Effector memory CD8-positive, alpha-beta T cell (primary cell): ENCODE results near the gene COLEC12.

ENCODE experiments used
- ATAC-seq: fragments of 150-1000 bp; cut with Tn5 transposase; replicated peaks from 2 replicates; pipeline ENCODE4 v1.10.0; 2021; ENCODE audit warnings: mild to moderate bottlenecking, moderate library complexity
- DNase-seq, 3 experiments: peaks; one replicate each; pipeline ENCODE4 v3.0.0; 2021
- H3K27ac Mint-ChIP-seq, 2 donors: one replicate each; pipeline ENCODE4 v1.8.0; 2022; ENCODE audit warnings: mild to moderate bottlenecking in 2 of 2, mixed read lengths in 2 of 2, moderate library complexity in 2 of 2
- H3K27me3 Mint-ChIP-seq, 2 donors: one replicate each; pipeline ENCODE4 v1.8.0; 2022; ENCODE audit warnings: mixed read lengths in 2 of 2
- H3K36me3 Mint-ChIP-seq: one replicate; pipeline ENCODE4 v1.8.0; 2022; ENCODE audit warnings: mild to moderate bottlenecking, moderate library complexity, mixed read lengths; ENCODE audit not compliant: insufficient read depth
- H3K4me1 Mint-ChIP-seq, 2 donors: one replicate each; pipeline ENCODE4 v1.8.0; 2022; ENCODE audit warnings: low read depth in 2 of 2, mixed read lengths in 2 of 2
- H3K4me3 Mint-ChIP-seq, 2 donors: one replicate each; pipeline ENCODE4 v1.8.0; 2022; ENCODE audit warnings: mild to moderate bottlenecking in 2 of 2, mixed read lengths in 2 of 2, moderate library complexity in 2 of 2
- H3K9me3 Mint-ChIP-seq, 2 donors: one replicate each; pipeline ENCODE4 v1.8.0; 2022; ENCODE audit warnings: mixed read lengths in 2 of 2

Gene COLEC12

GRCh38 chr18:384897-385296 lies 115.6 kb downstream of the COLEC12 start:
- H3K4me3 Mint-ChIP-seq = no peak overlapping the region
- H3K27me3 Mint-ChIP-seq = peaks cover 24 to 34% of the 10 kb centered on the region in 2 donors
- DNase-seq (no peak), ATAC-seq (no peak)
- H3K9me3 Mint-ChIP-seq = peaks cover 0 to 2% of the 10 kb centered on the region in 2 donors
- no peaks in the 10 kb centered on the region for H3K36me3 Mint-ChIP-seq
- H3K4me1 Mint-ChIP-seq = no peaks in the 10 kb centered on the region
- H3K27ac Mint-ChIP-seq = no peak overlapping the region

GRCh38 chr18:383135-383534 lies 117.4 kb downstream of the COLEC12 start:
- peaks cover 29 to 33% of the 10 kb centered on the region in 2 donors for H3K27me3 Mint-ChIP-seq
- no peaks in the 10 kb centered on the region for H3K36me3 Mint-ChIP-seq
- H3K27ac Mint-ChIP-seq = no peak overlapping the region
- DNase-seq (no peak), ATAC-seq (no peak)
- H3K9me3 Mint-ChIP-seq = peaks cover 0 to 2% of the 10 kb centered on the region in 2 donors
- H3K4me3 Mint-ChIP-seq = no peak overlapping the region
- H3K4me1 Mint-ChIP-seq = peaks cover 0 to 2% of the 10 kb centered on the region in 2 donors

- H3K4me1 Mint-ChIP-seq = peaks cover 0 to 2% of the 10 kb centered on the region in 2 donors
- ATAC-seq (no peak), DNase-seq (no peak)
- peaks cover 29 to 38% of the 10 kb centered on the region in 2 donors for H3K27me3 Mint-ChIP-seq
- no peaks in the 10 kb centered on the region for H3K36me3 Mint-ChIP-seq
- H3K27ac Mint-ChIP-seq = no peak overlapping the region
- H3K9me3 Mint-ChIP-seq = peaks cover 0 to 2% of the 10 kb centered on the region in 2 donors
- H3K4me3 Mint-ChIP-seq = no peak overlapping the region
These were observed 118.0 kb downstream of the COLEC12 start for GRCh38 chr18:382423-382984.

GRCh38 chr18:379681-380330 lies 120.7 kb downstream of the COLEC12 start:
- Mint-ChIP-seq H3K36me3 (no peaks in the 10 kb centered on the region), H3K27ac (no peak overlapping the region), H3K4me3 (no peak overlapping the region), H3K27me3 (peaks cover 30 to 49% of the 10 kb centered on the region in 2 donors), H3K9me3 (no peaks in the 10 kb centered on the region), H3K4me1 (peaks cover 0 to 2% of the 10 kb centered on the region in 2 donors)
- DNase-seq (no peak), ATAC-seq (no peak)

GRCh38 chr18:378079-378478 lies 122.4 kb downstream of the COLEC12 start:
- Mint-ChIP-seq H3K27ac (no peak overlapping the region), H3K4me3 (no peak overlapping the region), H3K9me3 (no peaks in the 10 kb centered on the region), H3K36me3 (no peaks in the 10 kb centered on the region), H3K4me1 (peaks cover 0 to 2% of the 10 kb centered on the region in 2 donors), H3K27me3 (peaks cover 18 to 34% of the 10 kb centered on the region in 2 donors)
- ATAC-seq (no peak), DNase-seq (no peak)

GRCh38 chr18:377088-377487 lies 123.4 kb downstream of the COLEC12 start:
- no peaks in the 10 kb centered on the region for H3K9me3 Mint-ChIP-seq
- peaks cover 18 to 34% of the 10 kb centered on the region in 2 donors for H3K27me3 Mint-ChIP-seq
- no peaks in the 10 kb centered on the region for H3K36me3 Mint-ChIP-seq
- H3K4me3 Mint-ChIP-seq = no peak overlapping the region
- H3K4me1 Mint-ChIP-seq = peaks cover 0 to 2% of the 10 kb centered on the region in 2 donors
- DNase-seq (no peak), ATAC-seq (no peak)
- H3K27ac Mint-ChIP-seq = no peak overlapping the region

GRCh38 chr18:376311-376710 lies 124.2 kb downstream of the COLEC12 start:
- Mint-ChIP-seq H3K9me3 (no peaks in the 10 kb centered on the region), H3K36me3 (no peaks in the 10 kb centered on the region), H3K27ac (no peak overlapping the region), H3K4me3 (no peak overlapping the region), H3K4me1 (peaks cover 0 to 2% of the 10 kb centered on the region in 2 donors), H3K27me3 (peaks cover 21 to 38% of the 10 kb centered on the region in 2 donors)
- ATAC-seq (no peak), DNase-seq (no peak)

- DNase-seq (no peak), ATAC-seq (no peak)
- no peaks in the 10 kb centered on the region for H3K9me3 Mint-ChIP-seq
These were observed 125.8 kb downstream of the COLEC12 start for GRCh38 chr18:374721-375168.

GRCh38 chr18:373780-374179 lies 126.7 kb downstream of the COLEC12 start:
- no peak for DNase-seq
- no peak for ATAC-seq
- H3K36me3 Mint-ChIP-seq = peaks cover 3% of the 10 kb centered on the region
- H3K9me3 Mint-ChIP-seq = no peaks in the 10 kb centered on the region
- peaks cover 25 to 43% of the 10 kb centered on the region in 2 donors for H3K27me3 Mint-ChIP-seq
- no peak overlapping the region for H3K27ac Mint-ChIP-seq
- H3K4me1 Mint-ChIP-seq = no peaks in the 10 kb centered on the region
- no peak overlapping the region for H3K4me3 Mint-ChIP-seq

More at GRCh38 chr18:374721-375168, 125.8 kb downstream of the COLEC12 start:
- Mint-ChIP-seq H3K27me3 (peaks cover 25 to 47% of the 10 kb centered on the region in 2 donors), H3K27ac (no peak overlapping the region), H3K36me3 (no peaks in the 10 kb centered on the region), H3K4me1 (peaks cover 0 to 2% of the 10 kb centered on the region in 2 donors), H3K4me3 (no peak overlapping the region)

- Mint-ChIP-seq H3K4me3 (no peak overlapping the region), H3K27ac (no peak overlapping the region)
These were observed 128.9 kb downstream of the COLEC12 start for GRCh38 chr18:371609-371982.

GRCh38 chr18:370751-371608 lies 129.5 kb downstream of the COLEC12 start:
- Mint-ChIP-seq H3K9me3 (no peaks in the 10 kb centered on the region), H3K27ac (no peak overlapping the region), H3K27me3 (peaks cover 28% of the 10 kb centered on the region in 2 donors), H3K4me3 (no peak overlapping the region), H3K4me1 (no peaks in the 10 kb centered on the region), H3K36me3 (peaks cover 3% of the 10 kb centered on the region)
- no peak for DNase-seq
- no peak for ATAC-seq

More at GRCh38 chr18:371609-371982, 128.9 kb downstream of the COLEC12 start:
- ATAC-seq (no peak), DNase-seq (no peak)
- peaks cover 27% of the 10 kb centered on the region in 2 donors for H3K27me3 Mint-ChIP-seq
- H3K36me3 Mint-ChIP-seq = peaks cover 3% of the 10 kb centered on the region
- H3K9me3 Mint-ChIP-seq = no peaks in the 10 kb centered on the region
- H3K4me1 Mint-ChIP-seq = no peaks in the 10 kb centered on the region

- ATAC-seq (no peak), DNase-seq (no peak)
- peaks cover 3% of the 10 kb centered on the region for H3K36me3 Mint-ChIP-seq
- peaks cover 31 to 35% of the 10 kb centered on the region in 2 donors for H3K27me3 Mint-ChIP-seq
- no peak overlapping the region for H3K27ac Mint-ChIP-seq
- no peak overlapping the region for H3K4me3 Mint-ChIP-seq
- H3K4me1 Mint-ChIP-seq = no peaks in the 10 kb centered on the region
- no peaks in the 10 kb centered on the region for H3K9me3 Mint-ChIP-seq
These were observed 131.1 kb downstream of the COLEC12 start for GRCh38 chr18:369224-370015.
